Measurements from ENCODE around the gene SMPDL3B.

DNA sequence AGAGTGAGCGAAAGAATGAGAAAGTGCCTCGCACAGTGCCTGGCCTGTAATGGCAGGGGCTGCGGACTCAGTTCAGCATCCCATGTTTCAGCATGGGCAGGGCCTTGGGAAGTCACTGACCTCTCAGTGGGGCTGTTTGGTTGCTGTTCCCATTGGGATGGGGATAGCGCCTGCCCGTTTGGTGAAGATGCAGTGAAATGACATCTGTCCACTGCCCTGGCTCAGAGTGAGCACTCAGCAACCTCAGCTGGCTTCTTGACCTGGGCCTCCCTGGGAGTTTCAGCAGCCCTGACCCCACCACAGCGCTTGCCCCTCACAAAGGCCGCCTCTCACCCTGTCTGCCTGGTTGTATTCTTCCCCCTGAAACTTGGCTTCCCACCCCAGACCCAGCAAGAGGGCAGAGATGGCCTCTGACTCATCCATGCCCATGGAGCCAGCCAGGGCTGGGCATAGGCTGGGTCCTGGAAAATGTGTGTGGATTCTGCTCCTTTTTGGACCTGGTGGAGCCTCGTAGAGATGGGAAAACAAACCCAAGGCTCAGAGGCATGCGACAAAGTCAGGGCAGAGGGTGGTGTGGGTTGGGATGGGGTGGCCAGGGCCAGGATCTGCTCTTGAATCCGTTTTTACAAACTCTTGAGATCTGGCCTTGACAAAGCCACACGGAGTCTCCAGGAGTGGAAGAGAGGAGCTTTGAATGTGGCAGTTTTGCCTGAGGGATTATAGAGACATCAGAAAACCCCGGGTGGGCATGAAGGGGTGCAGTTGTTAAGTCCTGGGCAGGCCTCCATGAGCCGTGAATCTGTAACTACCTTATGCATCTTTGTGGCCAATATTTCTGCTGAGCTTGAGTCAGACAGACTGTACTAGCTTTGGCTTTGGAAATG, 26.2 kb downstream of the SMPDL3B start:
- TF ChIP-seq, protein P1, sequence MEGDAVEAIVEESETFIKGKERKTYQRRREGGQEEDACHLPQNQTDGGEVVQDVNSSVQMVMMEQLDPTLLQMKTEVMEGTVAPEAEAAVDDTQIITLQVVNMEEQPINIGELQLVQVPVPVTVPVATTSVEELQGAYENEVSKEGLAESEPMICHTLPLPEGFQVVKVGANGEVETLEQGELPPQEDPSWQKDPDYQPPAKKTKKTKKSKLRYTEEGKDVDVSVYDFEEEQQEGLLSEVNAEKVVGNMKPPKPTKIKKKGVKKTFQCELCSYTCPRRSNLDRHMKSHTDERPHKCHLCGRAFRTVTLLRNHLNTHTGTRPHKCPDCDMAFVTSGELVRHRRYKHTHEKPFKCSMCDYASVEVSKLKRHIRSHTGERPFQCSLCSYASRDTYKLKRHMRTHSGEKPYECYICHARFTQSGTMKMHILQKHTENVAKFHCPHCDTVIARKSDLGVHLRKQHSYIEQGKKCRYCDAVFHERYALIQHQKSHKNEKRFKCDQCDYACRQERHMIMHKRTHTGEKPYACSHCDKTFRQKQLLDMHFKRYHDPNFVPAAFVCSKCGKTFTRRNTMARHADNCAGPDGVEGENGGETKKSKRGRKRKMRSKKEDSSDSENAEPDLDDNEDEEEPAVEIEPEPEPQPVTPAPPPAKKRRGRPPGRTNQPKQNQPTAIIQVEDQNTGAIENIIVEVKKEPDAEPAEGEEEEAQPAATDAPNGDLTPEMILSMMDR (IDR thresholded peaks at IDR 0.05) = no peak
- TF ChIP-seq POLR2A (IDR thresholded peaks at IDR 0.05) = no peak

Data from adrenal gland (tissue), 5 donors.